B cell (primary cell): Measurements from ENCODE around the gene MAP3K4.

Experiments used
- CTCF ChIP-seq: fragments of 200-600 bp; IDR thresholded peaks from one replicate; pipeline ENCODE4 v1.8.0; 2022; ENCODE audit warnings: antibody characterized with exemption, mild to moderate bottlenecking
- EZH2 ChIP-seq: IDR thresholded peaks from 2 replicates; pipeline ENCODE4 v1.6.1; 2012; ENCODE audit warnings: borderline replicate concordance, low read depth, mild to moderate bottlenecking, moderate library complexity, low read length; ENCODE audit not compliant: insufficient read depth, poor library complexity, severe bottlenecking

- no peak for TF ChIP-seq CTCF
- TF ChIP-seq EZH2 = no peak
Observed at GRCh38 chr6:161095916-161096315, 104.3 kb downstream of the MAP3K4 start.
